ENCODE data around the gene PSEN2.
"Not testable (repeated sequence)": the region's sequence is repeated elsewhere in the genome, so short reads cannot be mapped to it uniquely, and the experiment has no call there.

The PSEN2 gene

DNA sequence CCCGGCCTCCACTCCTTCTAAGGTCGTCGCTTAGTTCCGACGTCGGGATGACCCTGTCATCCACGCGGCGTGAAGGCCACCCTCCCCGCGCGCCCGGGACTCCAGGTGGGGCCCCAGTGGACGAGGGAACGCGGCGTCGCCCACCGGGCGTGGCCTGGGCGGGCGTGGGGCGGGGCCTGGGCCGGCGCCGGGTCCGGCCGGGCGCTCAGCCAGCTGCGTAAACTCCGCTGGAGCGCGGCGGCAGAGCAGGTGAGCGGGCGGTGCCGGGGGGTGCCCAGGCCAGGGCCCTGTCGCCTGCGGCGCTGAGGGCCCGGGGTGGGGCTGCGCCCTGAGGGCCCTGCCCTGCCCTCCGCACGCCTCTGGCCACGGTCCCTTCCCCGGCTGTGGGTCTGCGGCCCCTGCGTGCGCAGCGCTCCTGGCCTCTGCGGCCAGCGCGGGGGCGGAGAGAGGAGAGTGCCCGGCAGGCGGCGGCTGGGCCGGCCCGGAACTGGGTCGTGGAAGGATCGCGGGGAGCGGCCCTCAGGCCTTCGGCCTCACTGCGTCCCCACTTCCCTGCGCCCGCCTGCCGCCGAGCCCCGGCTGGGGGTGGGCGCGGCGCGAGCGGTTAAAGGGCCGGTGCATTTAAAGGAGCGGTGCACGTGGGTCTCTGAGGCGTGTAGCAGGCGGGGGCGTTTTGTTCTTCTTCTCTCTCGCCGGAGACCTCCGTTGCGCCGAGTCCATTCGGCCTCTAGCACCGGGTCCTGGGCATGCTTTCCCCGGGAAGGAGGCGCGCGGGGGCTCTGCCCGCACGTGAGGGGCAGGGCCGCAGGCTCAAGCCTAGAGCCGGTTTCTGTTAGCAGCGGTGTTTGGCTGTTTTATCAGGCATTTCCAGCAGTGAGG, at the start of gene PSEN2:
Gene PSEN2 (plus strand): TSS at position 216 of the 879 bp plus-strand sequence. CDS start 11,292 bp downstream, outside the sequence.
- DNase-seq: peak; percentile 81

DNA sequence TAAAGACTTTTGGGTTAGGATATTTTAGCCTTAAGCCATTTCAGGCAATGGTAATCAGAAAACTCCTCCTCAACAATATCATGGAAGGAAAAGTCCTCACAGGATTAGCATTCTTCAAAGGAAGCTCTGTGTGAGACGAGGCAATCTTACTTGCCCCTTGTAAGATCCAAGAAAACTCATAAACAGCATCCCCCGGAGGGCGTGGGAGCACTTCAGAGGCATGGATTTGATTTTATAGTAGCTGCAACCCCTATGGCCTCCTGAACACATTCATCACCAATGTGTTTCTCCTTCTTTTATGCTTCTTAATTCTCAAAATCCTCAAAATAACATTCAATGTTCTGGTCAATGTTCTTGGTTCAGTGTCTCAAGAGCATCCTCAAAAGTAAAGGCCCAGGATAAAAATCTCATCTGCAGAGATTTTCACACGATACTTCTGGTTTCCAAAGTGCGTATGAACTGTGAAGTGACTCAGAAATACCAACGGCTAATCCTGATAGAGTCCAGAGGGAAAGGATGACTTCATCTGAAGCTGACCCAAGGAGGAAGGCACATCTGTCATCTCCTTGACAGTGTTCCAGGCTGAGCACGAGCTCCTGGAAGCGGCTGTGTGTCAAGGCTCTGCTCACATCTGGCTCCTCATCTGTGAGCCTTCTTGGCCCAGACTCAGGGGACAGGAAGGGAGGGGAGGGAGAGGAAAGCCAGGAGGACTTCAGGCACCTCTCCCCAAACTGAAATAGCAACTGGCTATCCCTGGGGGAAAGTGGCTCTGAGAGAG, 49.3 kb upstream of the PSEN2 start:
- peak; percentile 54 for DNase-seq

DNA sequence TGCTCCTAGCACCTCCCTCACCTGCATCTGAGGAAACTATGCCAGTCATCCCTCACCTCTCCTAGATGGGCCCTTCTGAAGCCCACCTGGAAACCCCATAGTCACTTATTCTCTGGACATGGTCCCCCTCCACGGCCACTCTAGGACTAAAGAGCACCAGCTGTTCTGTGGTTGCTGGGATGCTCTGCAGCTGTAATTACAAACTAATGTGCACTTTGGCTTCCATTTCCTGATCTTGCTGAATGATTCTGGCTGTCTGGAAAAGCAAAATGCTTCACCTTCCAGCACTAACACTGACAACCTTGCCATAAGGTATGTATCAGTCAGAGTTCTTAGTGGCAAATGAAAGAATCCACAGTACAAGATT, 48.7 kb upstream of the PSEN2 start:
- DNase-seq: no peak

DNA sequence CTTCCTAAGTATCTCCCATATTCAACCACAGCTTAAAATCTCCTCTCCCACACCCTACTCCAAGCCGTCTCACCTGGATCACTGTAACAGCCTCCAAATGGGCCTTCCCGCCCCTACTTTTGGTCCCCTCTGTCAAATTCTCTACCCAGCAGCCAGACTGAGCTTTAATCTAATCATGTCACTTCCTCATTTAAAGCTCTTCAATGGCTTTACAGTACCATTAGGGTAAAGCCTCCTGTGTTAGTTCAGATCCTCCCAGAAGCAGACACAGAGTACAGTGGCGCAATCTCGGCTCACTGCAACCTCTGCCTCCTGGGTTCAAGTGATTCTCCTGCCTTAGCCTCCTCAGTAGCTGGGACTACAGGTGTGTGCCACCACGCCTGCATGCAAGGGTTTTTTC, 46.8 kb upstream of the PSEN2 start:
- DNase-seq: no peak

DNA sequence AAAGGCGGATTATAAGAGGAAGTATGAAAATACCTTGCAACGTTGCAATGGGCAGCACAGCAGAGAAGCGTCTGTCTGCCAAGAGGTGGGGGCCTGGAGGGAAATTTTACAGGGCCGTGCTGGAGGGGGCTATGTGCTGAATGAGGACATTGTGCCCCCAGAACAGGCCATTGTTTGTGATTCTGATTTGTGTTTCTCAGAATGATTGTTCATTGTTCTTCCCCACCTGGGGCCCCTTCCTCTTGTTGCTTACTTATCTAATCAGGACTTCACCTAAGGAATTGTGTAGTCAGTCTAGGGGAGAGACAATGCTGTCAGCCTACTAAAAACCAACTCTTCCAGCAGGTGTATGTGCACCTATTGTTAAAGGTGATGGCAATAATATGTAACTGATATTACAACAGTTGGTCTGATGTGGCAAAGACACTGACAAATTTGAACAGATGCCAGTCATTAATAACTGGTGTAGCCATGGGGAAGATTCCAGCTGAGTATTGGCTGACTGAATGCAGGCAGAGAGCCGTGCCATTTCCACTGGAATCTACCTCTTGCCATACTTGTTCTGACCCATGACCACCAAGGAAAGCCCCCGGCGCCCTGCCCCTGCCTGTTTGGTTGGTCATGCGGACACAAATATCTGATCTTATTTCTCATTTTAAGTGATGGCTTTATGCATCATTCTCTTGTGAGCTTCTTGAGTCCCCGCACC, 45.2 kb upstream of the PSEN2 start:
- no peak for DNase-seq

DNA sequence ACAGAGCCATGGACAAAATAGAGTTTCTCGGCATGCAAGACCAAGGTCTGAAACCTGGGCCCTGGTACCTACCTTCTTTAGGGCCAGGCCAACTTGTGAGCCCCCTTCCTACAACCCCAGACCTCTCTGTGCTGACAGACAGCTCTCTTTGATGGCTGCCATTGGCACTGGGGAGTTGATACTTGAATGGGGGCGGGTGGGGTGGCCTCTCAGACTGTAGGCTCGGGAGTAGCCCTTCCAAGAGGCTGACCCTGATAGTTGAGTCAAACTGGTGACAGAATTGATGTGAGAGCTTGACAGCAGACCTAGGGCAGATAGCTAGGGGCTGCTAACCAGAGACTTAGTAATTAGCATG, 44.7 kb upstream of the PSEN2 start:
- DNase-seq: no peak

DNA sequence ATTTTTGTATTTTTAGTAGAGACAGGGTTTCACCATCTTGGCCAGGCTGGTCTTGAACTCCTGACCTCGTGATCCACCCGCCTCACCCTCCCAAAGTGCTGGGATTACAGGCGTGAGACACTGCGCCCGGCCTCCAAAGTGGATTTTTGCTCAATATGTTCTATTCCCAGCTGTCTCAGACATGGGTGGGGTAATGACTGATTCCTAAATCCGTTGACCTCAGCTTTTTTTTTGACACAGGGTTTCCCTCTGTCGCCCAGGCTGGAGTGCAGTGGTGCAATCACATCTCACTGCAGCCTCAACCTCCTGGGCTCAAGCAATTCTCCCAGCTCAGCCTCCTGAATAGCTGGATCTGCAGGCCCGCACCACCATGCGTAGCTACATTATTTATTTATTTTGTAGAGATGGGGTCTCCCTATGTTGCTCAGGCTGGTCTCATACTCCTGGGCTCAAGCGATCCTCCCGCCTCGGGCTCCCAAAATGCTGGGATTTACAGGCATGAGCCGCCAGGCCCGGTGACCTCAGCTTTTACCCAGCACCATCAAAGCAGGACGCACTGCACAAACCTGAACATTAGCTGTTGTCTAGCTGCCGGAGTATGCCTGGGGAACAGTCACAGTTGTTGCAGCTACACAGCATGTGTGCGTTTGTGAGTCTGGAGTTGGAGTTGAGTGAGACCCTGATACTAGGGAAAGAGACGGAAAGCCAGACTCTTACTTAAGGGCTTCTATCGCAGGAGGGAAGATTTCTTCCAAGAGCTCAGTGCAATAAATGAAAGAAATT, 43.7 kb upstream of the PSEN2 start:
- peak; percentile 15 for DNase-seq

DNA sequence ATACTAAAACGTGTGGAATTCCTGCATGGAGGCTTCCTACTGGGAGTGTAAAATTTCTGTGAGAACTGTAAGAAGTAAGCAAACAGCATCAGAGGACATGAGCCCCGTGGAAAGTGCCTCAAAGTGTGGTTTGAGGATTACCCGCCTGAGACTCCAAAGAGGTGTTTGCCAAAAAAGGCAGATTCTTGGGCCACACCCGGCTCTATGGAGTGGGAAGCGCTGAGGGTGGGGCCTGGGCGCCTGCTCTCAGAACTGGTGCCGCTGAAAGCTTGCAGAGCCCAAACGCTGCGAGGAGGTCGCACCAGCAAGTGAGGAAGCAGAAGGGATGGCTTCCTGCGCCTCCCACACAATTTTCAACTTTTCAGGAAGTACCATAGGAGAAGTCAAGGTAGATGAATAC, 43.0 kb upstream of the PSEN2 start:
- DNase-seq: peak; percentile 49

DNA sequence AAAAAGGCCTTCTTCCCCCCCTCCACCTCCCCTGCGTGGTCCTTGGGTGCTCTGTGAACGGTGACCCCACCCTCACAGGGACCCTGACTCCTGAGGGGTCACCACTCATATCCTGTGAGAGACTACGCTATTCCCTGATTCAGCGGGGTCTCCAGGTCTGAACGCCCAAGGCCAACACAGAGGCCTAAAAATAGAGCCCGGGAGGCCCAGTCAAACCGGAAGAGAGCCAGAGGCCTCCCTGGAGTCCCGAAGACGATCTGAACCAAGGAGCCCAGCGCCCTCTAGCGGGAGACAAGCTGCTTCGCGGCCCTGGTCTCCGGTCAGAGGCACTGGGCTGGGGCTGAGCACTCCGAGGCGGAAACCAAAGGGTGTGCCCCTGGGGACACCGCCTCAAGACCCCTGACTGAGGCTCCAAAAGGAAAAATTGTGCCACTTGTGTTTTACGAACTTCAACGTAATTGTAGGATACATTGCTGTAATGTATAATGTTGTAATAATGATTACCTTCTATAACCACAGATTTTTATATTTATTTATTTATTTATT, 42.4 kb upstream of the PSEN2 start:
- peak; percentile 99 for DNase-seq

DNA sequence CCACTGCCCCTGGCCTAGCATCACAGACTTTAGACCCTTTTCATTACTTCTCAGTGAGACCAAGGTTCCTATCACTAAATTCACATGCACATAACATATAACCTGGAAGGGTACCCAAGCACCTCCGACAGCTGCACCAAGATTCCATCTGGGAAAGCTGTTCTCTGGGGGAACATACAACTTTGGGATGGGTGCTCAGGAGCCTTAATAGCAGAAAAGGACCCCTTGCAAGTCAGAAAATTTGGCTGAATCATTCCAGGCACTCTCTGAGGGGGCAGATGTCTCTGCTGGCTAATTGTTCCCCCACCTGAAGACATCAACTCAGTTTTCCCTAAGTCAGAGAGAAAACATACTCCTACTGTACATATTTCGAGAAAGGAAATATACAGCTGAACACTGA, 41.3 kb upstream of the PSEN2 start:
- no peak for DNase-seq

DNA sequence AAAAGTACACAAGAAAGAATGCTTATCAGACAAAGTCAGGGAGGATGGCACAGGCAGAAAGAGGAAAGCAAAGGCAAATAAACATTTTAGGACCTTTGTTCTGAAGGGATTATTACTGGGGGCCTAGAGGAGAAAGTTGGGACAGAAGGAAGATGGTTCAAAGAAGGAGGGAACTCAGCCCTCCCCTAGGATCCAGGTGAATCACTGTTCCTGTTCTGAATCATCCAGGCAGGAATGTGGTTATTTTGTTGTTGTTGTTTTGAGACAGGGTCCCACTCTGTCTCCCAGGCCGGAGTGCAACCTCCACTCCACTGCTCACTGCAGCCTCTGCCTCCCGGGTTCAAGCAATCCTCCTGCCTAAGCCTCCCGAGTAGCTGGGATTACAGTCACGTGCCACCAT, 38.5 kb upstream of the PSEN2 start:
- no peak for DNase-seq

DNA sequence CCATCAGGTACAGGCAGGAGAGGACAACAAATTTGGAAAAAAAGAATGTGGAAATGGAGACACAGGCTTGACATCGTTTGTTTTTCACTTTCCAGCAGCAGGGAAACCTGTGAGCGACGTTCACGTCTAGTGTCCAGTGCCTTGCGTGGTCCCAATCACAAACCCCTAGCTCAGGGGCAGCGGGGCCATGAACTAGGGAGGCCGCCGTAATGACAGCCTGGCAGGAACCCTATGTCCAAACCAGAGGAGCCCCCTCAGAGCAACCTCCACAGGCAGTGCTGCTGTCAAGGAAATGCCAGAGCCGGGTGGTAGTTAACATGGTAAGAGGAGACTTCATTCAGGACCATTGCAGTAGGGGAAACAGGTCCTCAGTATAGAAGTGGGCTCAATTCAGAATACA, 37.8 kb upstream of the PSEN2 start:
- DNase-seq: no peak

DNA sequence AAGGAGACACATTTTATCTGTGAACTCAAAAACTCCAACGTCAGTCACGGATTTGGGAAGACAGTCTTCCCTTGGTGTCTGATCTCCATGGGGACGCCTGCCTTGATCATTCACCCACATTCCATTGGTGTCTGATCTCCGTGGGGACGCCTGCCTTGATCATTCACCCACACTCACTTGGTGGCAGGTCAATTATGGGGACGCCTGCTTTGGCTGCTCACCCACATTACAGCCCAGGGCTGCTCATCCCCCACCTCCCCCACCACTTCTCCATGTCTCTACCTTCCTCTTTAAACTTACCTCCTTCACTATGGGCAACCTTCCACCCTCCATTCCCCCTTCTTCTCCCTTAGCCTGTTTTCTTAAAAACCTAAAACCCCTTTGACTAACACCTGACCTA, 36.2 kb upstream of the PSEN2 start:
- not testable (repeated sequence) for DNase-seq

DNA sequence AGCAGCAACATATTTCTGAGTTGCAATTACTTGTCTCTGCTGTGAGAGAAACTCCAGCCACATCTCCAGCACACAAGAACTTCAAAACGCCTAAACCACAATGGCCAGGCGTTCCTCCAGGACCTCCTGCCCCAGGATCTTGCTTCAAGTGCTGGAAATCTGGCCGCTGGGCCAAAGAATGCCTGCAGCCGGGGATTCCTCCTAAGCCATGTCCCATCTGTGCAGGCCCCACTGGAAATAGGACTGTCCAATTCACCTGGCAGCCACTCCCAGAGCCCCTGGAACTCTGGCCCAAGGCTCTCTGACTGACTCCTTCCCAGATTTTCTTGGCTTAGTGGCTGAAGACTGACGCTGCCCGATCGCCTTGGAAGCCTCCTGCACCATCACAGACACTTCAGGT, 35.0 kb upstream of the PSEN2 start:
- DNase-seq: not testable (repeated sequence)

DNA sequence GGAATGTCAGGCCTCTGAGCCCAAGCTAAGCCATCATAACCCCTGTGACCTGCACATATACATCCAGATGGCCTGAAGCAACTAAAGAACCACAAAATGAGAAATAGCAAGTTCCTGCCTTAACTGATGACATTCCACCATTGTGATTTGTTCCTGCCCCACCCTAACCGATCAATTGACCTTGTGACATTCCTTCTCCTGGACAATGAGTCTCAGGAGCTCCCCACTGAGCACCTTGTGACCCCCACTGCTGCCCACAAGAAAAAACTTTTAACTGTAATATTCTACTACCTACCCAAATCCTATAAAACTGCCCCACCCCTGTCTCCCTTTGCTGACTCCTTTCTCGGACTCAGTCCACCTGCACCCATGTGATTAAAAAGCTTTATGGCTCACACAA, 32.5 kb upstream of the PSEN2 start:
- not testable (repeated sequence) for DNase-seq

DNA sequence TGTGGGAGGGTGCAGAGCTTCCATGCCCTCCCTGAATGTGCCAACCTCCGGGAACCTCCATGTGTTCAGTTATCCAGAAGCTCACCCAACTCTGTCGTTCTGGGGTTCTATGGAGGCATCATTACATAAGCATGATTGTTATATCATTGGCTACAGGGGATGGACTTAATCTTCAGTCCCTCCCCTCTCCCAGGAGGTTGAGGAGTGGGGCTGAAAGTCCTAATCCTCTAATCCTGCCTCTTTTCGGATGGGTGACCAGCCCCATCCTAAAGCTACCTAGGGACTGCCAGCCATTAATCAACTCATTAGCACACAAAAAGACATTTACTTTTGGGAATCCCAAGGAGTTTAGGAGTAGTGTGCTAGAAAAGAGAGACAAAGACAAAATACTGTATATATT, 32.0 kb upstream of the PSEN2 start:
- no peak for DNase-seq

DNA sequence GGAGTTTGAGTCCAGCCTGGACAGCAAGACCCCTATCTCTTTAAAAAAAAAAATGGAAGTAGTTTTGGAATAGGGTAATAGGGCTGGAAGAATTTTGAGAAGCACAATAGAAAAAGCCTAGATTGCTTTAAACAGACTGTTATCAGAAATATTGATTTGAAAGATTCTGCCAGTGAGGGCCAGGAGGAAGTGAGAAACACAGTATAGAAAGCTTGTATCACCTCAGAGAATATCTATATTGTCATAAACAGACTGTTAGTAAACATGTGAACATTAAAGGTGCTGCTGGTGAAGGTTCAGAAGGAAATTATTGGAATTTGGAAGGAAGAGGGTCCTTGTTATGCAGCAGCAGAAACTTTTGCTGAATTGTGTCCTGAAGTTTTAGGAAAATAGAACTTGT, 24.8 kb upstream of the PSEN2 start:
- DNase-seq: no peak

DNA sequence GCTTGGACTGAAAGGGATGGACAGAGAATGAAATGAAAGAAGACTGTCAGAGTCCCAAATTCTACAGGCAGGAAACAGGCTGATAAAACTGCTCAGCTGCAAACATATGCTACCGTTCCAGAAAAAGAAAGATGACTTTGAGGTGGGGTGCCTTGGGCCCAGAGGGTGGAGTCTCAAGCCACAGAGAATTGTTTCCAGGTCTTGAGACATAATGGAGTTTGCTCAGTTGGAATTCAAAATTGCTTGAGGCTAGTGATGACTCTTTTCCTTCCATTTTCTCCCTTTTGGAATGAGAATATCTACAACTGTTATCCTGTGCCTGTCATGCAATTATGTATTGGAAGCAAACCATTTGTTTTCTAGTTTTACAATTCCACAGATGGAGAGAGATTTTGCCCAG, 23.6 kb upstream of the PSEN2 start:
- DNase-seq: no peak

DNA sequence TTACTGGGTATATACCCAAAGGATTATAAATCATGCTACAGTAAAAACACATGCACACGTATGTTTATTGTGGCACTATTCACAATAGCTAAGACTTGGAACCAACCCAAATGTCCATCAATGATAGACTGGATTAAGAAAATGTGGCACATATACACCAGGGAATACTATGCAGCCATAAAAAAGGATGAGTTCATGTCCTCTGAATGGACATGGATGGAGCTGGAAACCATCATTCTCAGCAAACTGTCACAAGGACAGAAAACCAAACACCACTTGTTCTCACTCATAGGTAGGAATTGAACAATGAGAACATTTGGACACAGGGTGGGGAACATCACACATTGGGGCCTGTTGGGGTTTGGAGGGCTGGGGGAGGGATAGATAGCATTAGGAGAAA, 15.9 kb upstream of the PSEN2 start:
- DNase-seq: not testable (repeated sequence)

DNA sequence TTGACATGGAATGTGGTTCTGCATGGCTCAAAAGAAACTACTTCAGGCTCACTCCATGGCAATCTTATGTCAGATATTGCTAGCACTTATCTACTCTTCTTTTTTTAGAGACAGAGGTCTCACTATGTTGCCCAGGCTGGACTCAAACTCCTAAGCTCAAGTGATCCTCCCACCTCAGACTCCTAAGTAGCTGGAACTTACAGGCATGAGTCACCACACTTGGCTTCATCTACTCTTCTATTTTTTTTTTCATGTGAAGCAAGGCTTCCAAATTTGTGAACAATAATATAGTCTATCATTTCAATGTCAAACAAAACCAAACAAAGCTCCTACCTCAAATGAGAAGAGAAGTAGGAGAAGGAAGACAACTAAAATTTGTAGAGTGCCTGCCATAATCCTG, 7.5 kb upstream of the PSEN2 start:
- DNase-seq: peak; percentile 36

DNA sequence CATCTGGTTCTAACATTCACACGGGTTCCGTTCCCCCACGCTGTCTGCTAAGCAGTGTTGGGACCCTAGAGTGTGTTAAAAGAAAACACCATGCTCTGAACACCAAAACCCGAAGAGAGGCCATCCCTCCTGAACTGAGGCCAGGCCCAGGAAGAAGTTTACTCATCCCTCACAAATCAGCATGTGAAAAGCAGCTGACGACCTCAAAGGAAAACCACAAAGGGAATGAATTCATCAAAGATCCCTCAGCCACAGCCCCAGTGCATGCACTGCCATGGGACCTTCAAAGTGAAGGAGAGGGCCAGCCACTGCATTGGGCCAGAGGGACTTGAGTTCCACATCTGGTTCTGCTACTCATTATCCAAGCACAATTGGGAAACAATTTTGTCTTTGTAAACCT, 7.0 kb upstream of the PSEN2 start:
- DNase-seq: peak; percentile 81

DNA sequence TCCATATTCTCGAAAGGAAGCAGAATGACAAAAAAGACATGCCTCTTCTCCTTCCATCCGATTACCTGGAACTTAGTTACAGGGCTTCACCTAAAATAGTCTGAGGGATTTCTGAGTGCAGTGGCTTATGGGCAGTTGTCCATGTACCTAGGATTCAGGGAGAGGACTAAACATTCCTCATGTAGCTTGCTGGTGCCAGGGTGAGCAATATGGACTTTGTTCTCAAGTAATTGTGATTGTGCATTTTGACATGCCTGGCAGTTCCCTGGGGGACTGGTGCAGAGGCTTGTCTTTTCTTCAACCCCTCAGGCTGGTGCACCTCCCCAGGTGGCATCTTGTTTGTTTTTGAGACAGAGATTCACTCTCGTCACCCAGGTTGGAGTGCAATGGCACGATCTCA, 6.1 kb upstream of the PSEN2 start:
- no peak for DNase-seq

DNA sequence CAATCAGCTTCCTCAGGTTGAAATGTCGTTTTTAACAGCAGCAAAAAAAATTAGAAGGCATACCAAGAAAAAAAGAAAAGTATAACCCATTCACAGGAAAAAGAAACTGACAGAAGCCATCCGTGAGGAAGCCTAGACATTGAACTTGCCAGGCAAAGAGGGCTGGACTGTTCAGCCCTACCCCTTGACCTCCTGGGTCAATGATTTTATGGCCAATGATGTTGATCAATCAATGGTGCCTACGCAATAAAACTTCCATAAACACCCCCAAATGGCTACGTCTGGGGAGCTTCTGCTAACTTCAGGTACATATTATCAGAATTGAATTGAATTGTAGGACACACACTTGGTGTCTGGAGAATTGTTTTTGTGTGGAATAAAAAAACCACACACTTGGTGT, 4.8 kb upstream of the PSEN2 start:
- DNase-seq: no peak
